Endothelial cell of umbilical vein (primary cell): ENCODE measurements around the gene RILPL2. TPM values are rescaled to one million over a fixed set of nuclear protein-coding genes. Genes with fewer than 3 reads are reported as not detected.

Source experiments
- BruUV-seq: library from RNA; stranded (reverse); fragments of 400-500 nt; replicated peaks from 2 replicates; lab custom pipeline; 2021; lab: Mats Ljungman, UMichigan
- CTCF ChIA-PET: fragments of 300-600, 350-600 bp; sonication (Branson Sonifier 250); formaldehyde crosslinking; loops from one replicate; lab custom pipeline; 2021; ENCODE audit warnings: antibody characterized with exemption, inconsistent platforms; lab: Charles Lee
- POLR2A ChIA-PET: fragments of 300-600, 350-600 bp; sonication (Branson Sonifier 250); formaldehyde crosslinking; loops from one replicate; lab custom pipeline; 2021; ENCODE audit warnings: antibody characterized with exemption, inconsistent platforms; lab: Charles Lee
- DNase-seq: peaks from one replicate; pipeline ENCODE4 v3.0.0-alpha.2; 2011; ENCODE audit warnings: low read depth, low spot score
- FAIRE-seq: peaks from 2 replicates; lab custom pipeline; 2011; peaks lifted over from hg19 to GRCh38; lab: Jason Lieb, UNC
- H2AFZ ChIP-seq: 2 replicates; pipeline ENCODE4 v1.6.0; 2012; ENCODE audit warnings: low read depth, low read length, control low read depth, inconsistent platforms
- H3K27ac ChIP-seq: 2 replicates; pipeline ENCODE4 v1.5.1; 2011; ENCODE audit warnings: low read depth, mild to moderate bottlenecking, control low read depth, low read length, moderate library complexity; ENCODE audit not compliant: insufficient read depth
- H3K27me3 ChIP-seq, 2 experiments: 2 replicates each; pipeline versions ENCODE4 v1.6.0 to v1.6.1; 2011; ENCODE audit warnings: low read length in 2 of 2, mixed read lengths in 1 of 2; ENCODE audit not compliant: control insufficient read depth in 2 of 2, insufficient read depth in 2 of 2
- H3K36me3 ChIP-seq, 2 experiments: 2 replicates in 1 of 2; 3 replicates in 1 of 2; pipeline ENCODE4 v1.5.1; 2011; ENCODE audit warnings: low read length in 2 of 2, mild to moderate bottlenecking in 1 of 2, moderate library complexity in 1 of 2; ENCODE audit not compliant: control insufficient read depth in 2 of 2, insufficient read depth in 2 of 2; ENCODE audit errors: extremely low read depth in 1 of 2
- H3K4me1 ChIP-seq: 3 replicates; pipeline ENCODE4 v1.5.1; 2011; ENCODE audit warnings: mild to moderate bottlenecking, low read length; ENCODE audit not compliant: control insufficient read depth, insufficient read depth; ENCODE audit errors: extremely low read depth
- H3K4me2 ChIP-seq: 2 replicates; pipeline ENCODE4 v1.6.1; 2011; ENCODE audit warnings: low read length, control low read depth, mixed read lengths; ENCODE audit not compliant: insufficient read depth
- H3K4me3 ChIP-seq, 3 experiments: fragments of 200-600 bp in 1 of 3; sonication (generic), shearing (Covaris generic) in 1 of 3; replicated peaks in 1 of 3; 2 replicates each; pipeline ENCODE4 v1.5.1; 2011 to 2016; ENCODE audit warnings: control low read depth in 3 of 3, low read length in 3 of 3, mild to moderate bottlenecking in 2 of 3, inconsistent platforms in 1 of 3, low read depth in 1 of 3, moderate library complexity in 1 of 3; ENCODE audit not compliant: insufficient read depth in 1 of 3
- H3K79me2 ChIP-seq: 2 replicates; pipeline ENCODE4 v1.6.0; 2012; ENCODE audit warnings: low read length, inconsistent platforms; ENCODE audit not compliant: control insufficient read depth, insufficient read depth
- H3K9ac ChIP-seq: replicated peaks from 2 replicates; pipeline ENCODE3; 2011; ENCODE audit warnings: low read length, control low read depth; ENCODE audit not compliant: insufficient read depth; ENCODE audit errors: extremely low read depth
- H3K9me1 ChIP-seq: replicated peaks from 3 replicates; pipeline ENCODE4 v1.6.0; 2011; ENCODE audit warnings: mild to moderate bottlenecking, low read length; ENCODE audit not compliant: control insufficient read depth, insufficient read depth; ENCODE audit errors: extremely low read depth
- H3K9me3 ChIP-seq: replicated peaks from 2 replicates; pipeline ENCODE4 v1.5.1; 2012; ENCODE audit warnings: low read length, inconsistent platforms; ENCODE audit not compliant: control insufficient read depth, insufficient read depth
- H4K20me1 ChIP-seq: replicated peaks from 2 replicates; pipeline ENCODE3; 2011; ENCODE audit warnings: mild to moderate bottlenecking, low read length; ENCODE audit not compliant: control insufficient read depth, insufficient read depth; ENCODE audit errors: extremely low read depth
- EZH2 ChIP-seq: IDR thresholded peaks from 2 replicates; pipeline ENCODE4 v1.6.1; 2012; ENCODE audit warnings: borderline replicate concordance, low read depth, mild to moderate bottlenecking, moderate library complexity, low read length, inconsistent platforms; ENCODE audit not compliant: severe bottlenecking
- FOS ChIP-seq: IDR thresholded peaks from 2 replicates; pipeline ENCODE4 v1.6.1; 2011; ENCODE audit warnings: mild to moderate bottlenecking, low read length, moderate library complexity, borderline replicate concordance; ENCODE audit not compliant: insufficient read depth
- GATA2 ChIP-seq: IDR thresholded peaks from 2 replicates; pipeline ENCODE4 v1.7.0; 2011; ENCODE audit warnings: low read depth, mild to moderate bottlenecking, moderate library complexity, mixed read lengths, low read length; ENCODE audit not compliant: insufficient read length, insufficient read depth
- JUN ChIP-seq: IDR thresholded peaks from 2 replicates; pipeline ENCODE4 v1.6.1; 2011; ENCODE audit warnings: borderline replicate concordance, low read depth; ENCODE audit not compliant: insufficient read length, insufficient read depth
- MAX ChIP-seq: IDR thresholded peaks from 2 replicates; pipeline ENCODE4 v1.6.1; 2011; ENCODE audit not compliant: insufficient read depth, insufficient read length
- MYC ChIP-seq: IDR thresholded peaks from one replicate; pipeline ENCODE4 v1.6.1; 2011; ENCODE audit warnings: mild to moderate bottlenecking, low read depth, low read length
- POLR2A ChIP-seq: IDR thresholded peaks from 2 replicates; pipeline ENCODE4 v1.6.1; 2012; ENCODE audit warnings: low read depth, mild to moderate bottlenecking, control low read depth, low read length
- POLR2AphosphoS5 ChIP-seq: IDR thresholded peaks from 2 replicates; pipeline ENCODE4 v1.6.1; 2012; ENCODE audit warnings: low read depth, mild to moderate bottlenecking, control low read depth, low read length, moderate library complexity; ENCODE audit not compliant: insufficient read depth
- dilution Hi-C: fragments of 300-500 bp; cut with MboI; formaldehyde crosslinking; loops from one replicate; pipeline ENCODE4 v1.15.0; 2019; ENCODE audit warnings: low sequenced_read_pairs; ENCODE audit not compliant: extremely low pct_ligation_motif_present
- intact Hi-C: fragments of 100-400 bp; cut with micrococcal nuclease; formaldehyde crosslinking; loops from one replicate; pipeline ENCODE4 v1.10.0; 2022
- polyA plus RNA-seq, 4 experiments: library from polyadenylated mRNA; depleted of rRNA in 3 of 4; stranded (reverse) in 3 of 4; unstranded in 1 of 4; fragments of >200 nt; gene quantifications; 2 replicates each; pipeline versions ENCODE4 v1.2.1 to v1.2.3, GENCODE V29; 2011 to 2012; ENCODE audit warnings: missing spikeins in 1 of 4
- total RNA-seq: library from RNA; stranded (reverse); gene quantifications from 2 replicates; pipeline ENCODE4 v1.2.3, GENCODE V29; 2021
- TF ChIP-seq, protein P1 (sequence below), 2 donors: IDR thresholded peaks; 1 replicate in 1 of 2; 2 replicates in 1 of 2; pipeline ENCODE4 v1.5.1; 2011; ENCODE audit warnings: low read length in 2 of 2, mild to moderate bottlenecking in 2 of 2, moderate library complexity in 2 of 2, control low read depth in 1 of 2, inconsistent platforms in 1 of 2, low read depth in 1 of 2; ENCODE audit not compliant: insufficient read depth in 1 of 2; ENCODE audit errors: extremely low read depth in 1 of 2

The RILPL2 gene
- total and polyA plus RNA-seq, 2 donors (not counting 3 experiments of a cell fraction or from before 2014, with no cell fraction given) = 3.3 to 4.6 TPM

DNA sequence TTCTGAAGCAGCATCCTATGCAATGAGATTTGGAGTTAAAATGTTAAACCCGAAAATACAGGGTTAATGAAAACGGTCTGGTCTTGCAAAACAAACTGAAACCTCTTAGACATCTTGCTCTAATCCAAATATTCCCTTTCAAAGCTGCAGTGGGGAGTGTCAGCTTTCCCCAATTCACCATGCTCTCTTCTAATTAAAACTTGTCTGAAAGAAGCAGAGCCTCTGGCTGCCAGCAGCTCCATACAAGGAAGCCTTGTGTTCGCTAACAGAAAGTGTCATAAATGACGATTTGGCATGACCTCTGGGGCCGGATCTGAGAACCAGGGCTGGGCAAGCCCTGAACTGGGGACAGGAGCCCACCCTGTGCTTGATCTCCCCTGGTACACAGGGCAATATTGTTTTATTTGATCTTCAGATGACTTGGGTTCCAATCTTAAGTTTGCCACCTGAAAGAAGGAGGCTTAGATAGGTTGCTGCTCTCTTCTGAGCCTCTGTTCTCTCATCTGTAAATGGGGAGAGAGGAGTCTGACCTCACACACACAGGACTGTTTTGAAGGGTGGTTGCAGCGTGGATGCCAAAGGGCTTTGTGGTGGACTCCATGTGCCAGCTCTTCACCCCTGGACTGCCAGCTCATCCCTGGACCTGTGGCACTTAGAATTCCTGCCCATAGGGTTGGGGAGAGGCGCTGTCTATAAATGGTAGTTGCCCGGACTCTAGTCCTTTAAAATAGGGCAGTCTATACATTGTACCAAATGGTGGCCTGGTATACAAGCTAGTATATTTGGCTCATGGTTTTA lies 44.7 kb downstream of the RILPL2 start:
- Histone ChIP-seq H3K27ac (no peak overlapping the region), H3K36me3 (peaks cover 22 to 31% of the 10 kb centered on the region in 2 experiments), H3K9ac (no peak overlapping the region), H3K4me2 (peak overlapping the region; percentile 46), H3K9me3 (no peaks in the 10 kb centered on the region), H4K20me1 (no peaks in the 10 kb centered on the region), H3K4me3 (no peak overlapping the region), H2AFZ (no peak overlapping the region), H3K4me1 (peaks cover 28% of the 10 kb centered on the region), H3K9me1 (no peaks in the 10 kb centered on the region), H3K79me2 (peaks cover 72% of the 10 kb centered on the region), H3K27me3 (no peaks in the 10 kb centered on the region)
- no peak for DNase-seq
- dilution Hi-C loops (loop anchor here (10.0 kb wide), 1 partner anchor 233 kb away; no protein-coding TSS in a partner anchor), intact Hi-C loops (loop anchor here (2.0 kb wide), 2 partner anchors 45 to 191 kb away; partner anchors contain the start of gene RILPL2)
- no TSS peak for BruUV-seq
- CTCF ChIA-PET = interaction anchor here (1.4 to 1.9 kb wide), 4 partner anchors 26 to 191 kb away, joined by 3 to 14 read pairs (median 6); partner anchors contain the start of gene SBNO1
- POLR2A ChIA-PET = interaction anchor here (1.1 kb wide), 1 partner anchor 192 kb away, joined by 4 read pairs; no protein-coding TSS in a partner anchor
- TF ChIP-seq, protein P1, sequence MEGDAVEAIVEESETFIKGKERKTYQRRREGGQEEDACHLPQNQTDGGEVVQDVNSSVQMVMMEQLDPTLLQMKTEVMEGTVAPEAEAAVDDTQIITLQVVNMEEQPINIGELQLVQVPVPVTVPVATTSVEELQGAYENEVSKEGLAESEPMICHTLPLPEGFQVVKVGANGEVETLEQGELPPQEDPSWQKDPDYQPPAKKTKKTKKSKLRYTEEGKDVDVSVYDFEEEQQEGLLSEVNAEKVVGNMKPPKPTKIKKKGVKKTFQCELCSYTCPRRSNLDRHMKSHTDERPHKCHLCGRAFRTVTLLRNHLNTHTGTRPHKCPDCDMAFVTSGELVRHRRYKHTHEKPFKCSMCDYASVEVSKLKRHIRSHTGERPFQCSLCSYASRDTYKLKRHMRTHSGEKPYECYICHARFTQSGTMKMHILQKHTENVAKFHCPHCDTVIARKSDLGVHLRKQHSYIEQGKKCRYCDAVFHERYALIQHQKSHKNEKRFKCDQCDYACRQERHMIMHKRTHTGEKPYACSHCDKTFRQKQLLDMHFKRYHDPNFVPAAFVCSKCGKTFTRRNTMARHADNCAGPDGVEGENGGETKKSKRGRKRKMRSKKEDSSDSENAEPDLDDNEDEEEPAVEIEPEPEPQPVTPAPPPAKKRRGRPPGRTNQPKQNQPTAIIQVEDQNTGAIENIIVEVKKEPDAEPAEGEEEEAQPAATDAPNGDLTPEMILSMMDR (IDR thresholded peaks at IDR 0.05; ENCODE audit: extremely low read depth in 1 of 2, insufficient read depth in 1 of 2, low read depth in 1 of 2, low read length in 2 of 2) = no peak
- TF ChIP-seq POLR2AphosphoS5 (no peak), JUN (no peak), POLR2A (no peak), MYC (no peak), FOS (no peak), EZH2 (no peak), GATA2 (no peak), MAX (no peak)
- FAIRE-seq = no peak
